GM19468 (cell line): ENCODE results near the gene C11orf86.
"Not testable (repeated sequence)": the region's sequence is repeated elsewhere in the genome, so short reads cannot be mapped to it uniquely, and the experiment has no call there.

Source experiments
- ATAC-seq: cut with Tn5 transposase; IDR thresholded peaks from one replicate; pipeline ENCODE4 v1.9.1; 2021; ENCODE audit warnings: mild to moderate bottlenecking, moderate library complexity, moderate number of reproducible peaks; ENCODE audit not compliant: unreplicated experiment; ENCODE audit errors: extremely low read depth

C11orf86 gene

GRCh38 chr11:66987924-66988637 lies 13.0 kb downstream of the C11orf86 start:
- ATAC-seq, result no peak

- ATAC-seq, result not testable (repeated sequence)
Observed at GRCh38 chr11:66988741-66989140, 13.6 kb downstream of the C11orf86 start.

GRCh38 chr11:66989360-66989759 lies 14.3 kb downstream of the C11orf86 start:
- not testable (repeated sequence) for ATAC-seq

- no peak for ATAC-seq
Observed at GRCh38 chr11:66992041-66992440, 16.9 kb downstream of the C11orf86 start.

DNA sequence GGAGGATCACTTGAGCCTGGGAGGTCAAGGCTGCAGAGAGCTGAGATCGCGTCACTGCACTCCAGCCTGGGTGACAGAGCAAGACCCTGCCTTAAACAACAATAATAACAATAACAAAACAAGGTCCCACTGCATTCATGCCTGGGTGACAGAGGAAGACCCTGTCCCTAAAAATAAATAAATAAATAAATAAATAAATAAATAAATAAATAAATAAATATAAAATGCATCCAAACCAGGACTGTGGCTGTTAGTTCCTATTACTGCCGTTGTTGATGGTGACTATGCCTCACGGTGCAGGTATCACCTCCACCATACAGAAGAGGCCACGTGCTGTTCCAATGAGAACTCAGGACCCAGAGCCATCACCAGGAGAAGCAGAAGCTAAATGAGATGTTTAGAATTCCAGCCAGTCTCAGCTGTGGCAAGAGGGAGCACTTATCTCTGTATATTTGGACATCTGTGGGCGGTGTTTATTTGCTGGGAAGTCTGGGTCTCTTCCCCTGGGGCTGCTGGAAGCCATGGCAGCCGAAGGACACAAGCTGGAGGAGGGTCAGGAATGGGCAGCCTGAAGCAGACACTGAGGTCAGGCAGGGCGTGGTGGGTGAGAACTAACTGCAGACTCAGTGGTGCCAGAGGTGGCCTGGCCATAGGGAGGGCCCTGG lies 21.6 kb downstream of the C11orf86 start:
- no peak for ATAC-seq

GRCh38 chr11:66999555-66999954 lies 24.5 kb downstream of the C11orf86 start:
- no peak for ATAC-seq

GRCh38 chr11:67001332-67001731 lies 26.2 kb downstream of the C11orf86 start:
- ATAC-seq, result no peak

- ATAC-seq, result no peak
Observed at GRCh38 chr11:67002297-67002913, 27.3 kb downstream of the C11orf86 start.

DNA sequence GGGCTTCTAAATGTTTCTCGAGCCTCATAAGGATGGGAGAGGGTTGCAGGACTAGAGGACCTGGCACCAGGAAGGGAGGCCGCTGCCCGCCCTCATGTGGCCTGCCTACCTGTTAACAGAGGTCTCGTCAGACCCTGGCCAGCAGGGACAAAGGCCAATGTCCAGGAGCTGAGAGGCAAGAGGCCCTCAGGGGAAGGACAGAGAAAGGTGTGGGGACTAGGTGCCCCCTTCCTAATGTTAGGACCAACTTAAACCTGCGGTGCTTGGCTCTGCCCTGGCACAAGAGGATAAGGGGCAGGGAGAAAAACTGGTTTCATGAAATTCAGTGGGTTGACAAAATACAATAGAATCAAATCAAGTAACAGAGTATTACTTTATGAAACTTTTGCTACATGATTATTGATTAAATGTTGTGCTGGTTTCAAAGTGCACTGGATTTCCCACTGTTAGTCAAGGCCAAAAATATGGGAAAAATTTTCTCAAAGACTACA lies 27.9 kb downstream of the C11orf86 start:
- ATAC-seq, result no peak

DNA sequence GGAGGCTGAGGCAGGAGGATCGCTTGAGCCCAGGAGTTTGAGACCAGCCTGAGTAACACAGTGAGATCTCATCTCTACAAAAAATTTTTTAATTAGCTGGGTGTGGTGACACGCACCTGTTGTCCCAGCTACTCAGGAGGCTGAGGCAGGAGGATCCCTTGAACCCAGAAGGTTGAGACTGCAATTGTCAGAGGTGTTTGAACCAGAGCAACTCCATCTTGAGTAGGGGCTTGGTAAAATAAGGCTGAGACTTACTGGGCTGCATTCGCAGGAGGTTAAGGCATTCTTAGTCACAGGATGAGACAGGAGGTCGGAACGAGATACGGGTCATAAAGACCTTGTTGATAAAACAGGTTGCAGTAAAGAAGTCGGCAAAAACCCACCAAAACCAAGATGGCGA lies 30.1 kb downstream of the C11orf86 start:
- ATAC-seq, result not testable (repeated sequence)

- ATAC-seq, result no peak
Observed at GRCh38 chr11:67006029-67006884, 31.2 kb downstream of the C11orf86 start.

GRCh38 chr11:67007126-67007525 lies 32.0 kb downstream of the C11orf86 start:
- no peak for ATAC-seq

GRCh38 chr11:67010296-67010905 lies 35.3 kb downstream of the C11orf86 start:
- ATAC-seq, result no peak

- ATAC-seq, result no peak
Observed at GRCh38 chr11:67013511-67014045, 38.5 kb downstream of the C11orf86 start.

DNA sequence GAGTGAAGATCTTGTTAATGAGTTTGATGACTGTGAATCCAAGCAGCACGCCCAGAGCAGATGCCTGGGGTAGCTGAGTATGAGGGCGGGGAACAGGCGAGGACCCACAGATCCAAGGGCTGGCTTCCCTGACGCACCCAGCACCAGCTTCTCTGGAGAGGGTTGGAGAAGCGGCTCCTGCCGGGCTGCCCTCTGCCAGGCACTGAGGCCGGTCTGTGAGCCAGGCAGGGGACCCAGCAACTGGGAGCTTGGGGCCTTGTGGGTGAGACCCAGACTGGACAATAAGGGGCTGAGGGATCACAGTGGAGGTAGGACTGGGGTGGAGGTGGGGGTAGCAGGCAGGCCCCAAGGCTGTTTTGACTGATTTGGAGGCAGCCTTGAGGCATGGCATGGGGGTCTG lies 39.2 kb downstream of the C11orf86 start:
- ATAC-seq, result no peak

- no peak for ATAC-seq
Observed at GRCh38 chr11:67015048-67015447, 39.9 kb downstream of the C11orf86 start.

- no peak for ATAC-seq
Observed at GRCh38 chr11:67016550-67016949, 41.4 kb downstream of the C11orf86 start.

GRCh38 chr11:67020949-67021348 lies 45.8 kb downstream of the C11orf86 start:
- ATAC-seq, result no peak

GRCh38 chr11:67022341-67022933 lies 47.3 kb downstream of the C11orf86 start:
- no peak for ATAC-seq
